ENCODE results near the gene AP4B1.
"Not testable (repeated sequence)": the region's sequence is repeated elsewhere in the genome, so short reads cannot be mapped to it uniquely, and the experiment has no call there.

Gene AP4B1

GRCh38 chr1:113904674-113905434 is at the start of gene AP4B1, which contains the start of gene DCLRE1B:
AP4B1 (minus strand) TSS chr1:113904799; CDS start chr1:113904717, 82 bp downstream.
DCLRE1B (plus strand) TSS chr1:113905326; CDS start chr1:113905587, 261 bp downstream.
- peak; percentile 95 for DNase-seq

- no peak for DNase-seq
Measured at GRCh38 chr1:113951719-113952118, 47.1 kb upstream of the AP4B1 start.

GRCh38 chr1:113950908-113951307 is 46.3 kb upstream of the AP4B1 start:
- no peak for DNase-seq

GRCh38 chr1:113949007-113949406 is 44.4 kb upstream of the AP4B1 start:
- DNase-seq = no peak

- DNase-seq = not testable (repeated sequence)
Measured at GRCh38 chr1:113948151-113948550, 43.6 kb upstream of the AP4B1 start.

GRCh38 chr1:113947388-113948107 is 42.9 kb upstream of the AP4B1 start:
- DNase-seq = no peak

- no peak for DNase-seq
Measured at GRCh38 chr1:113946678-113947387, 42.2 kb upstream of the AP4B1 start.

GRCh38 chr1:113946112-113946511 is 41.5 kb upstream of the AP4B1 start:
- no peak for DNase-seq

GRCh38 chr1:113945329-113945728 is 40.7 kb upstream of the AP4B1 start:
- DNase-seq = no peak

- no peak for DNase-seq
Measured at GRCh38 chr1:113943028-113943811, 38.6 kb upstream of the AP4B1 start.

- no peak for DNase-seq
Measured at GRCh38 chr1:113942527-113942926, 37.9 kb upstream of the AP4B1 start.

GRCh38 chr1:113941245-113941559 is 36.6 kb upstream of the AP4B1 start:
- DNase-seq = no peak

GRCh38 chr1:113940365-113941244 is 36.0 kb upstream of the AP4B1 start:
- peak; percentile 48 for DNase-seq

GRCh38 chr1:113938192-113938591 is 33.6 kb upstream of the AP4B1 start:
- DNase-seq = no peak

- no peak for DNase-seq
Measured at GRCh38 chr1:113937146-113937545, 32.5 kb upstream of the AP4B1 start.

- no peak for DNase-seq
Measured at GRCh38 chr1:113935970-113936369, 31.4 kb upstream of the AP4B1 start.

GRCh38 chr1:113935176-113935575 is 30.6 kb upstream of the AP4B1 start:
- DNase-seq = no peak

GRCh38 chr1:113934511-113935055 is 30.0 kb upstream of the AP4B1 start:
- DNase-seq = no peak

GRCh38 chr1:113934006-113934405 is 29.4 kb upstream of the AP4B1 start:
- DNase-seq = no peak

- DNase-seq = no peak
Measured at GRCh38 chr1:113931451-113931851, 26.9 kb upstream of the AP4B1 start.

GRCh38 chr1:113930499-113931161 is 26.0 kb upstream of the AP4B1 start:
- peak; percentile 49 for DNase-seq

All from activated CD4-positive, CD25-positive, alpha-beta regulatory T cell treated with anti-CD3 and anti-CD28 coated beads, Interleukin-2, amount 50 U/mL, for 72 hours (primary cell).